Activated CD8-positive, alpha-beta T cell treated with anti-CD3 and anti-CD28 coated beads for 36 hours (primary cell): Measurements from ENCODE around the gene HVCN1. TPM values are rescaled to one million over a fixed set of nuclear protein-coding genes. Genes with fewer than 3 reads are reported as not detected.
A peak's percentile ranks its signal among the peaks of the same experiment; 100 is the strongest.

Experiments used
- ATAC-seq: fragments of 200-7000 bp; cut with Tn5 transposase; one replicate; pipeline ENCODE4 v1.10.0; 2021; ENCODE audit warnings: mild to moderate bottlenecking, moderate library complexity
- CTCF ChIA-PET: fragments of 350-600 bp; sonication (Branson Sonifier 250); formaldehyde crosslinking; loops from one replicate; lab custom pipeline; 2021; ENCODE audit warnings: antibody characterized with exemption; lab: Charles Lee
- POLR2A ChIA-PET: fragments of 350-600 bp; sonication (Branson Sonifier 250); formaldehyde crosslinking; loops from one replicate; lab custom pipeline; 2021; ENCODE audit warnings: antibody characterized with exemption; lab: Charles Lee
- DNase-seq: peaks from one replicate; pipeline ENCODE4 v3.0.0-alpha.2; 2020
- H3K27ac Mint-ChIP-seq: one replicate; pipeline ENCODE4 v1.8.0; 2021; ENCODE audit warnings: mild to moderate bottlenecking, mixed read lengths
- H3K27me3 Mint-ChIP-seq: one replicate; pipeline ENCODE4 v1.8.0; 2021; ENCODE audit warnings: mixed read lengths
- H3K36me3 Mint-ChIP-seq: one replicate; pipeline ENCODE4 v1.8.0; 2021; ENCODE audit warnings: low read depth, mixed read lengths
- H3K4me1 Mint-ChIP-seq: one replicate; pipeline ENCODE4 v1.8.0; 2021; ENCODE audit warnings: low read depth, mixed read lengths
- H3K4me3 Mint-ChIP-seq: one replicate; pipeline ENCODE4 v1.8.0; 2021; ENCODE audit warnings: mild to moderate bottlenecking, moderate library complexity, mixed read lengths
- H3K9me3 Mint-ChIP-seq: one replicate; pipeline ENCODE4 v1.8.0; 2021; ENCODE audit warnings: mixed read lengths
- CTCF ChIP-seq: fragments of 200-600 bp; IDR thresholded peaks from one replicate; pipeline ENCODE4 v1.8.0; 2022; ENCODE audit warnings: antibody characterized with exemption, mild to moderate bottlenecking
- intact Hi-C: fragments of 100-400 bp; cut with micrococcal nuclease; formaldehyde crosslinking; loops from one replicate; pipeline ENCODE4 v1.10.0; 2022
- total RNA-seq, 2 experiments: library from RNA; stranded (reverse); gene quantifications; one replicate each; pipeline ENCODE4 v1.2.3, GENCODE V29; 2021

Gene HVCN1
- total RNA-seq, 2 experiments from 2014 or later, result 23.0 to 24.2 TPM

- POLR2A ChIA-PET, result interaction anchor here (0.6 to 2.1 kb wide), 4 partner anchors 9 to 23 kb away, joined by 3 to 5 read pairs (median 4); no protein-coding TSS in a partner anchor
- Mint-ChIP-seq H3K27me3 (no peaks in the 10 kb centered on the region), H3K9me3 (no peaks in the 10 kb centered on the region), H3K4me1 (peaks cover 22% of the 10 kb centered on the region), H3K36me3 (peaks cover 53% of the 10 kb centered on the region), H3K4me3 (no peak overlapping the region), H3K27ac (peak overlapping the region; percentile 24)
- no peak for TF ChIP-seq CTCF
- peak; percentile 56 for ATAC-seq
- DNase-seq, result no peak
- CTCF ChIA-PET, result interaction anchor here (1.1 to 1.8 kb wide), 2 partner anchors 23 to 114 kb away, joined by 3 to 4 read pairs; no protein-coding TSS in a partner anchor
- intact Hi-C loops, result no loop called here
These were observed 28.1 kb upstream of the HVCN1 start for GRCh38 chr12:110717037-110717436.

DNA sequence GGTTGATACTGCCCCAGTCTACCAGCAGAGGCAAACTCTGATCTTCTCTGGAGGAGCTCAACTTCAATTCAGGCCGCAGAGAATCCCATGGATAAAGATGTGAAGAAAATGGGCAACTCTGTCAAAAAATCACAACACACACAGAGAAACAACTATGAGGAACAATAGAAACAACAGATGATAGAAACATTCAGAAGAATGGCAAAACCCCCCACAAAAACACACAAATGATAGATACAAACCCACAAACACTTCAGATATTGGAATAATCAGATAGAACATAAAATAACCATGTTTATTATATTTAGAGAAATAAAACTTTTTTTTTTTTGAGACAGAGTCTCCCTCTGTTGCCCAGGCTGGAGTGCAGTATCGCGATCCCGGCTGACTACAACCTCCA is 20.0 kb upstream of the HVCN1 start:
- H3K36me3 Mint-ChIP-seq, result peaks cover 2% of the 10 kb centered on the region
- ATAC-seq (no peak), DNase-seq (no peak)
- intact Hi-C loops, result no loop called here
- no peaks in the 10 kb centered on the region for H3K27me3 Mint-ChIP-seq
- no peaks in the 10 kb centered on the region for H3K4me1 Mint-ChIP-seq
- ChIA-PET CTCF (interaction anchor here (1.2 kb wide), 1 partner anchor 11 kb away, joined by 4 read pairs; no protein-coding TSS in a partner anchor), POLR2A (interaction anchor here (0.6 to 1.5 kb wide), 2 partner anchors 8 to 34 kb away, joined by 3 read pairs; partner anchors contain the start of gene PPP1CC)
- TF ChIP-seq CTCF, result no peak
- H3K9me3 Mint-ChIP-seq, result no peaks in the 10 kb centered on the region
- H3K4me3 Mint-ChIP-seq, result no peak overlapping the region
- no peak overlapping the region for H3K27ac Mint-ChIP-seq

GRCh38 chr12:110705309-110705708 is 16.4 kb upstream of the HVCN1 start:
- intact Hi-C loops, result no loop called here
- POLR2A ChIA-PET, result interaction anchor here (0.8 to 1.0 kb wide), 2 partner anchors 9 to 26 kb away, joined by 3 read pairs; no protein-coding TSS in a partner anchor
- TF ChIP-seq CTCF, result no peak
- Mint-ChIP-seq H3K9me3 (no peaks in the 10 kb centered on the region), H3K4me1 (no peaks in the 10 kb centered on the region), H3K27me3 (no peaks in the 10 kb centered on the region), H3K27ac (no peak overlapping the region), H3K4me3 (no peak overlapping the region), H3K36me3 (peaks cover 2% of the 10 kb centered on the region)
- CTCF ChIA-PET, result interaction anchor here (0.7 to 1.6 kb wide), 8 partner anchors 13 to 183 kb away, joined by 3 to 24 read pairs (median 3); no protein-coding TSS in a partner anchor
- ATAC-seq (no peak), DNase-seq (no peak)

DNA sequence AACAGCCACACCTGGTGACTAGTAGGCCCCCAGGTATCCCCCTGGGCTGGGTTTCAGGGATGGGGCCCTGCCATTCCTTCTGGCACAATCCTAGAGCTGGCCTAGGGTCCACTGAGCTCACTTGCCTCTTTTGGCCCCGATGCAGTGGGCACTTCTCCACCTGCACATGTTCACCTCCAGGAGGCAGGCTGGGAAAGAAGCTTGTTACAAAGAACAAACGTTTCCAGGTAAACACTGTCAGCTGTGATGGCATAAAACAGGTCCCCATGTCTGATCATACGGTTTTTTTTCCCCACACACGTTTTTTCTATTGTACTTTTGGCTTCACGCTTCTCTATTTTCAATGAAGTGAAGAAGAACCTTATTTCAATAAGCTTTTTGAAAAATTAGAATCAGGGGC is 15.8 kb upstream of the HVCN1 start:
- no peak overlapping the region for H3K27ac Mint-ChIP-seq
- DNase-seq (peak; percentile 38), ATAC-seq (no peak)
- ChIA-PET POLR2A (interaction anchor here (0.8 to 1.0 kb wide), 2 partner anchors 10 to 26 kb away, joined by 3 read pairs; no protein-coding TSS in a partner anchor), CTCF (interaction anchor here (0.8 to 1.6 kb wide), 9 partner anchors 12 to 183 kb away, joined by 3 to 24 read pairs (median 3); no protein-coding TSS in a partner anchor)
- no peak overlapping the region for H3K4me3 Mint-ChIP-seq
- no peaks in the 10 kb centered on the region for H3K4me1 Mint-ChIP-seq
- no peak for TF ChIP-seq CTCF
- H3K36me3 Mint-ChIP-seq, result no peaks in the 10 kb centered on the region
- no peaks in the 10 kb centered on the region for H3K27me3 Mint-ChIP-seq
- no peaks in the 10 kb centered on the region for H3K9me3 Mint-ChIP-seq
- intact Hi-C loops, result loop anchor here (5.0 kb wide), 1 partner anchor 123 kb away; no protein-coding TSS in a partner anchor

DNA sequence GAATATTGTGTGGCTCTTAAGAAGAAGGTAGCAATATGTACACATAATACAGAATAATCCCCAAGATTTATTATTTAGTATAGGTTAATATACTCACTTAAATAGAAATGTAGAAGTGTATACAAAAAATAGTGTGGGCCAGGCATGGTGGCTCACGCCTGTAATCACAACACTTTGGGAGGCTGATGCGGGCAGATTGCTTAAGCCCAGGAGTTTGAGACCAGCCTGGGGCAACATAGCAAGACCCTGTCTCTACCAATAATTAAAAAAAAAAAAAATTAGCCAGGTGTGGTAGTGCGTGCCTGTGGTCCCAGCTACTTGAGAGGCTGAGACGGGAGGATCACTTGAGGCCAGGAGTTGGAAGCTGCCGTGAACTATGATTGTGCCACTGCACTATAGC is 15.3 kb upstream of the HVCN1 start:
- Mint-ChIP-seq H3K36me3 (no peaks in the 10 kb centered on the region), H3K27ac (no peak overlapping the region), H3K4me1 (no peaks in the 10 kb centered on the region), H3K9me3 (no peaks in the 10 kb centered on the region), H3K27me3 (no peaks in the 10 kb centered on the region), H3K4me3 (no peak overlapping the region)
- DNase-seq, result no peak
- intact Hi-C loops, result loop anchor here (5.0 kb wide), 1 partner anchor 123 kb away; no protein-coding TSS in a partner anchor
- ChIA-PET CTCF (interaction anchor here (0.6 to 1.6 kb wide), 8 partner anchors 12 to 184 kb away, joined by 3 to 24 read pairs (median 3); no protein-coding TSS in a partner anchor), POLR2A (interaction anchor here (1.0 kb wide), 1 partner anchor 27 kb away, joined by 3 read pairs; no protein-coding TSS in a partner anchor)
- no peak for TF ChIP-seq CTCF
- ATAC-seq, result no peak
